ENCODE measurements around the gene NFYC.

- TF ChIP-seq POLR2A (IDR thresholded peaks at IDR 0.05) = no peak
- no peak for TF ChIP-seq CTCF (IDR thresholded peaks at IDR 0.05)
Observed at GRCh38 chr1:40687059-40687458, 4.4 kb upstream of the NFYC start.
